GM21717 (cell line): ENCODE data around the gene CFAP46.
"Not testable (repeated sequence)": the region's sequence is repeated elsewhere in the genome, so short reads cannot be mapped to it uniquely, and the experiment has no call there.

Experiments used
- ATAC-seq: cut with Tn5 transposase; IDR thresholded peaks from one replicate; pipeline ENCODE4 v1.9.1; 2021; ENCODE audit warnings: mild to moderate bottlenecking, moderate library complexity; ENCODE audit not compliant: unreplicated experiment

CFAP46 gene

GRCh38 chr10:132901351-132901750, 41.0 kb downstream of the CFAP46 start:
- ATAC-seq: no peak

GRCh38 chr10:132900211-132900756, 42.1 kb downstream of the CFAP46 start:
- ATAC-seq: no peak

GRCh38 chr10:132899751-132900065, 42.7 kb downstream of the CFAP46 start:
- ATAC-seq: no peak

- no peak for ATAC-seq
Observed at GRCh38 chr10:132899054-132899750, 43.2 kb downstream of the CFAP46 start.

- ATAC-seq: no peak
Observed at GRCh38 chr10:132898391-132899053, 43.8 kb downstream of the CFAP46 start.

DNA sequence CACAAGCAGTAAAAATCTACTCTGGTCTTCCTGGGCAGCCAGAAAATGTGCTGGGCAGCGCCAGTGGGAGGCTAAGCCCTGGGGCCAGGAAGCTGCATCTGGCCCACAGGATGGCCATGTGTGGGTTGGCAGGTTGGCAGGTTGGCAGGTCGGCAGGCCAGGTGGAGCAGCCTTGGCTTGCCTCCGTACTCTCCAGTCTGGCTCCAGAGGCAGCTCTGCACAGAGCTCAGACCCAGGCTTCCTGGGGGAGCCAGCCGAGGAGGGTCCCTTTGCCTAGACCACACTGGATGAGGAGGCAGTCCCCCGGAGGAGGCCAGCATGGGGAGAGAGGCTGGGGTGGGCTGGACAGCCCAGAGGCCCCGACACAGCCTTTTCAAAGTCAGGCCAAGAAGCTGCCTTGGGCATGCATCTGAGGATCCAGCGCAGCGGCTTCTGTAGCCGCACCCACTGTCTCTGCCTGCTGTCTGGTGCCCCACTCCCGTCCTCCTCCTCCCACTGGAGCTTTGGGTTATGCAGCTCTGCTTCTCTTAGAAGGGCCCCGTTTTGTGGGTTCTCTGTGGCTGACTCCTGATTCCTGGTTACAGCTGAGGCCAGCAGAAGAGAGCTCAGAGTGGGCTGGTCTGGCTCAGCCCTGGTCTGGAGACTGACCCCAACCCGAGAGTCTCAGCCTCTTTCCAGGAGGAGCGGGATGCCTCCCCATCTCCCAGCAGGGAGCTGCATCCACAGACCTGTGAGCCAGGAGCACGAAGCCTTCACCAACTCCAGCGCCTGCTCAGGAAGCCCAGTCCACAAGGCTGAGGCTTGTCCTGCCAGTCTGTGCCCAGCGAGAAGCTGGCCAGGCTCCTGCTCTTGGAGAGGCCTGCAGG, 44.6 kb downstream of the CFAP46 start:
- ATAC-seq: no peak

DNA sequence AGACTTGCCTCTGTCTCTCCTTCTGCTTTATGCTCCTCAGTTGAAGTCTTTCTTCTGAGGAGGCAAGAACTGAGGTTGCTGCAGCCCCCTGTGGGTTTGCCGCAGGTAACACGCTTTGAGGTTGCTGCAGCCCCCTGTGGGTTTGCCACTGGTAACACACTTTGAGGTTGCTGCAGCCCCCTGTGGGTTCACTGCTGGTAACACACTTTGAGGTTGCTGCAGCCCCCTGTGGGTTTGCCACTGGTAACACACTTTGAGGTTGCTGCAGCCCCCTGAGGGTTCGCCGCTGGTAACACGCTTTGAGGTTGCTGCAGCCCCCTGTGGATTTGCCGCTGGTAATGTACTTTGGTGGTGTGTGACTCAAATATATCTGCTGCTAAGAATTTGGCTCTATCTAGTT, 48.6 kb downstream of the CFAP46 start:
- not testable (repeated sequence) for ATAC-seq

- no peak for ATAC-seq
Observed at GRCh38 chr10:132893090-132893489, 49.3 kb downstream of the CFAP46 start.

- ATAC-seq: no peak
Observed at GRCh38 chr10:132892004-132892403, 50.4 kb downstream of the CFAP46 start.

GRCh38 chr10:132891368-132891767, 51.0 kb downstream of the CFAP46 start:
- no peak for ATAC-seq

GRCh38 chr10:132890301-132890700, 52.1 kb downstream of the CFAP46 start:
- ATAC-seq: no peak

DNA sequence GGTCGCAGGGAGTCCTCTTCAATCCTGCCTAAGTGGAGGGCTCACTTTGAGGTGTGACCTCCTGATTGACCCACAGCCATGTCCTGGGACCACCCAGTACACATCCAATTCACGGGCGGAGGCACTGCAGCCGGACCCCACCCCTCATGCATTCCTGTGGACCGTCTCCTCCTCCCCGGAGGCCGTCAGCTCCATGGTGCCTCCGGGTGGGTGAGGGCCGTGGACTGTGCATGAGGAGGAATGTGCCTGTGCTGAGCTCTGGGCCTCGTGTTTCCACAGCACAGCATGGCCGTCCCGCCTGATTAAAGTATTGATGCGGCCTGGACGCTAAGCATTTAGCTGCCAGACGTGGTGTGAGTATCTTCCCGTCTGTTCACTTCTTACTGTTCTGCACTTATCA, 52.8 kb downstream of the CFAP46 start:
- ATAC-seq: no peak

DNA sequence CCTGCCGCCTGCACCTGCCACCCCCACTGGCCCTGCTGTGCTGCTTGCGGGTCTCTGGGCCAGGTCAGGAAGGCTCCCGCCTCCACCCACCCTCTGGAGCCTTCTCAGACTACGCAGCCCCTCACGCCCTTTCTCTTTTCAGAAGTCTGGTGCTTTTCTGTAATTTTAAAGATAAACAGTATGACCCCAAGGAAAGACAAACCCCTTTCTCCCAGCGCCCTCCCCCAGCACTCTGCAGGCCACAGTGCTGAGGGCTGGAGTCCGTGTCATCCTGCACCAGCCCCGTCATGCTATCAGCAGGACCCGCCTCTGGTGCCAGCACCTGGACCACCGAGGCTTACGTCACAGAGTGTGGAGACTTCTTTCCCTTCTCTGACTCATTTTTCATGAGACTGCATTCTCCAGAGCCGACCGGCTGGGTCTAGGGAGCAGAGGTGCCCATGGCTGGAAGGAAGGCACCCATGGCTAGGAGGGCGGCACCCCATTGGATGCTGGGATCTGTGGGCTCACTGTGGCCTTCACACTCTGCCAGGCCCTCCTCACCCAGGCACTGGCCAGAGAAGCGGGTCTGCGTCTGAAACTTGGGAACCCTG, 53.4 kb downstream of the CFAP46 start:
- no peak for ATAC-seq

DNA sequence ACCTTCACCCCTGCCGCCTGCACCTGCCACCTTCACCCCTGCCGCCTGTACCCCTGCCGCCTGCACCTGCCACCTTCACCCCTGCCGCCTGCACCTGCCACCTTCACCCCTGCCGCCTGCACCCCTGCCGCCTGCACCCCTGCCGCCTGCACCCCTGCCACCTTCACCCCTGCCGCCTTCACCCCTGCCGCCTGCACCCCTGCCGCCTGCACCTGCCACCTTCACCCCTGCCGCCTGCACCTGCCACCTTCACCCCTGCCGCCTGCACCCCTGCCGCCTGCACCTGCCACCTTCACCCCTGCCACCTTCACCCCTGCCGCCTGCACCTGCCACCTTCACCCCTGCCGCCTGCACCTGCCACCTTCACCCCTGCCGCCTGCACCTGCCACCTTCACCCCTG, 53.9 kb downstream of the CFAP46 start:
- ATAC-seq: not testable (repeated sequence)

- no peak for ATAC-seq
Observed at GRCh38 chr10:132886211-132887099, 55.9 kb downstream of the CFAP46 start.

GRCh38 chr10:132885451-132886210, 56.7 kb downstream of the CFAP46 start:
- ATAC-seq: no peak

- ATAC-seq: no peak
Observed at GRCh38 chr10:132884691-132885271, 57.6 kb downstream of the CFAP46 start.

GRCh38 chr10:132884041-132884440, 58.3 kb downstream of the CFAP46 start:
- ATAC-seq: no peak

DNA sequence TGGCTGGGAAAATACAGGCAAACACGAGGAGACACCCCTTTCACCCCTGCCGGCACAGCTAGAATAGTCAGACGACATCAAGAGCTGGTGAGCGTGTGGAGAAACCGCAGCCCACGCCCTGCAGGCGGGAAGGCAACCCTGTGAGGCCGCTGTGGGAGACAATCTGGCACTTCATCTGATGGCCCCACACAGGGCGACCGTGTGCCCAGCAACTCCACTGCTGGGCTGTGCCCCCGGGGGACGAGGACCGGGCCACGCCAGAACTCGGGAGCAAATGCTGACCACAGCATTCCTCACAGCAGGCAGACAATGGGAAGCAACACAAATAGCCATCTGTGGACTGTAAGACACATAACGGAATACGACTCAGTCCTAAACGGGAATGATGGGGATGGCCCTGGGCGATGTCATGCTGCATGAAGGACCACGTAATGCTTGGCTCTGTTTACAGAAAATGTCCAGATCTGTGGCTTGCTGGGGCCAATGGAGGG, 58.9 kb downstream of the CFAP46 start:
- ATAC-seq: no peak
